ENCODE results near the gene CPSF4.

- TF ChIP-seq GATA2 (IDR thresholded peaks at IDR 0.05; ENCODE audit: low read depth, low read length), result no peak
- no peak for TF ChIP-seq GATA3 (IDR thresholded peaks at IDR 0.05; ENCODE audit: low read depth, low read length)
These were observed 30.2 kb upstream of the CPSF4 start, which contains the start of the genes BUD31 and PDAP1 for GRCh38 chr7:99408379-99409191.
